NCI-H524 treated with DMSO at 0.1 percent for 48 hours (cell line): ENCODE data around the gene LDB2.
"Not testable (repeated sequence)": the region's sequence is repeated elsewhere in the genome, so short reads cannot be mapped to it uniquely, and the experiment has no call there.

Experiments used
- DNase-seq: peaks from one replicate; lab custom pipeline; 2025; lab: John Stamatoyannopoulos, UW

LDB2 gene

GRCh38 chr4:16897991-16898827, at the start of gene LDB2:
TSS of gene LDB2 (minus strand) at chr4:16898645.
- no peak for DNase-seq

DNA sequence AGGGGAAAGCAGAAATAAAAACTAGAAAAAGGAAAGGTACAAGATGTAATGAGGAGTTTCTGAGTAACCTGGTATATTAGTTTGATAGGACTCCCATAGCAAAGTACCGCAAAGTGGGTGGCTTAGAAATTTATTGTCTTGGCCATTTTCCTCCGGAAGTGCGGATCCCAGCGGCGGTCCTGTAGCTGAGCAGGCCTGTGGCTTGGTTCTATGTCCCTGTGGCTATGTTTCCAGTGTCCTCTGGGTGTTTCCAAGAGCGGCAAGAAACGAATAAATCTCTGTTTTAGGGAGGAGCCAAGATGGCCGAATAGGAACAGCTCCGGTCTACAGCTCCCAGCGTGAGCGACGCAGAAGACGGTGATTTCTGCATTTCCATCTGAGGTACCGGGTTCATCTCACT, 44.0 kb upstream of the LDB2 start:
- DNase-seq: no peak

GRCh38 chr4:16939178-16939577, 40.7 kb upstream of the LDB2 start:
- no peak for DNase-seq

DNA sequence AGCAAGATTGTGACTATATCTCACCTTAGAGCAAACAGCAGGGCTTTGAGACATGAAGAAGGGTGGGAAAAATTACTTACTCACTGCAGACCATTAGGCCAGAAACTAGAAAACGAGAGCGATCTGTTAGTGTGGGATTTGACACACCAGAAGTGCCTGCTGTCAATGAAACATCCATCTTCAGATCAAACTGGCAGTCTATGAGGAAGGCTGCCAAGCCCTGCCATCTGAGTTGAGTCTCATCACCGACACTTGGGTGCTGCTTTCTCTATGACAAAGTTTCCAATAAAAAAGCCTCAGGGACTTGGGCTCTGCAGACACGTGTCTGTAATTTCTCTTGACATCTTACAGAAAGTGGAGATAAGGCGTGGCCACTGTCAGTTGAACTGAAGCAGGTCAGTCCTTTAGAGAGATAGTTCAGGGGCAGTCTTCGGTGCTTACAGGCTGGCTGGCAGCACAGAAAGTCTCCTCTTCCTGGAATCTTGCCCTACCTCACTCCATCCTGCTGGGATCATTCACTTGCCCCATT, 40.1 kb upstream of the LDB2 start:
- no peak for DNase-seq

GRCh38 chr4:16931339-16932305, 33.2 kb upstream of the LDB2 start:
- DNase-seq: no peak

GRCh38 chr4:16926214-16926613, 27.8 kb upstream of the LDB2 start:
- DNase-seq: no peak

DNA sequence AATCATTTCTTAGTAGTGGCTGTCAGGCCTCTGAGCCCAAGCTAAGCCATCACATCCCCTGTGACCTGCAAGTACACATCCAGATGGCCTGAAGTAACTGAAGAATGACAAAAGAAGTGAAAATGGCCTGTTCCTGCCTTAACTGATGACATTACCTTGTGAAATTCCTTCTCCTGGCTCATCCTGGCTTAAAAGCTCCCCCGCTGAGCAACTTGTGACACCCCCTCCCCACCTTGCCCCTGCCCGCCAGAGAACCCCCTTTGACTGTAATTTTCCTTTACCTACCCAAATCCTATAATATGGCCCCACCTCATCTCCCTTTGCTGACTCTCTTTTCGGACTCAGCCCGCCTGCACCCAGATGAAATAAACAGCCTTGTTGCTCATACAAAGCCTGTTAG, 20.3 kb upstream of the LDB2 start:
- not testable (repeated sequence) for DNase-seq

GRCh38 chr4:16916719-16917337, 18.4 kb upstream of the LDB2 start:
- DNase-seq: peak; percentile 16

- DNase-seq: no peak
Measured at GRCh38 chr4:16916031-16916430, 17.6 kb upstream of the LDB2 start.

- no peak for DNase-seq
Measured at GRCh38 chr4:16914208-16914607, 15.8 kb upstream of the LDB2 start.

DNA sequence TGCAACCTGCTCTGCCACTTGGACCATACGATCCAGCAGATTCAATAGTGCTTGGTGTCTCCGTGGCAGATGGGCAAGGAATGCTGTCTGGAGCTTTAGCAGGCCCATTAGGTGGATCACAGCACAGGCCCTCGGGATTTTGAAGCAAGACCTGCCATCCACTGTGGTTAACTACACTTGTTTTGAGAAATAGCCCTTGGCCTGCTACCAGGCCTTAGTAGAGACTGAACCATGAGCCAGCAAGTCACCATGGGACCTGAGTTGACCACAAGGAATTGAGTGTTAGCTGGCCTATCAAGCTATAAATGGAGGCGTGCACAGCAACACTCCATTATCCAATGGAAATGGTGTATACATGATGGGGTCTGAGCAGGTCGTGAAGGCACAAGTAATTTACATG, 14.5 kb upstream of the LDB2 start:
- no peak for DNase-seq

DNA sequence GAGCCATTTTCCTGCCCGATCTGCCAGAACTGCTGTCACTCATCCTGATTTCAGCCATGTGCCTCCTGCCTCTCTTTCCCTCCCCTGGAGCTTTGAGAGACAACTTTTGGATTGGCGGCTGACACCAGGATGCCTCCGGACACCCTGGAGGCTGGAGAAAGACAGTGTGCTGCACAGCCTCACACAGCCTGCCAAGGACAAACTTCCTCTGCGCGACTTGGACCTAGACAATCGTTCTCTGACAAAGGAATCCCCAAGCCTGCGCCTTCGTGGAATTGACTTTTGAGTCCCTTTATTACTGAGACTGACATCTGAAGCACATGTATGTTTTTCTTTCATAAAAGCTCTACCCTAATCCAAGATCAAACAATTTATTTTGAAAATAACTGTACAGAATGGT, 10.8 kb upstream of the LDB2 start:
- DNase-seq: no peak

- no peak for DNase-seq
Measured at GRCh38 chr4:16908377-16909021, 10.1 kb upstream of the LDB2 start.

DNA sequence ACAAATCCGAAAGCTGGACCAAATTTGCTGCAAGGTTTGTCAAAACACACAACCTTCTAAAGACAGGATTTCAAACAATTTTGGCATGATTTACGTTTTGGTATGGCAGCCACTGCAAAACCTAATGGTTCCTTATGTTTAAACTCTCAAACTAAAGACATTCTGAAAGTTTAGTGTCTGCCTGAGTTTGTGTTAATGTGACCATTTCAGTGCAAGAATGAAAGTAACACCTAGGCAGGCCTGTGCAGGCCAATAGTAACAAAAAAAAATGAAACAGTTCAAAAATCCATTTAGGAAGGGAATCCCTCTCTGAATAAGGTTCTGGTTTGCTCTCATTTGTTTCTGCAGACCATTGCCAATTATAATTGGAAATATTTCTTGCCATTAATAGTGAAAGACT, 1.9 kb upstream of the LDB2 start:
- no peak for DNase-seq

DNA sequence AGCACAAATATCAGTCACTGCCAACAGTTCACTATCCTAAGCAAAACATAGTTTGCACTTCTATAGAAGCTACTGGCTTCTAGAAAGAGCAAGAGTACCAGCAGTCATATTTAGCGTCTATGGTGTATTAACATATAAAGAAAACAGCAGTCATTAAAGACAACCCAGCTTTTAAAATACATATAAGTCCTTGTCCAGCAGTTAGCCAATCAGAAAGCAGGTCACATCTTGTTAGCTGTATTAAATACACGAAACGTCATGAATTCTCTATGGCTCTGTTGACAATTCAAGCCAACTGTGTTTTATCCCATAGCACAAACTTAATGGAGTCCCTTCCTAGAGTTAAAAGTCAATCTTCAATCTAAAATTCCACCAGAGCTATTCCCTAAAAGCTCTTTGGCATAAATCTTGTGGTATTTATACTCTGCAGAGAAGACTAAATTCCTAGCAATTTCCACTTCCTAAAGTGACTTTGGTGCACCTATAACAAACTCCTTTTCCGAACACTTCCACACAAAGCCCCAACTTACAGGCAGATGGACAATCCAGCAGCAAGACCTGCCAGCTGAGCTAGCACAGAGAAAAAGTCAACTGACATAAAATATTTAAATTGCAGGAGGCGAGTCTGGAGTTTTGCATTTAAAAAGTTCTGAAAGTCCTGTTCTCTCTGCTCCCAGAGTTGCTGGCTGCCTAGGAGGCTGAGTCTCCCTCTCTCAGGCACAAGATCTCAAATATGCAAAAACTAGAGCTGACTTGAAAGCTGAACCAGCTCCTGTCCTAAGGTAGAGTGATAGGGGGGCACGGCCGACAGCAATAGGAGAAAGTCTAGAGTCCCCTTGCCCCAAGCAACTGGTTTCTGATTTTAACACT, 1.3 kb downstream of the LDB2 start:
- DNase-seq: no peak

- no peak for DNase-seq
Measured at GRCh38 chr4:16894406-16894805, 4.0 kb downstream of the LDB2 start.

- DNase-seq: no peak
Measured at GRCh38 chr4:16893141-16893651, 5.2 kb downstream of the LDB2 start.

- DNase-seq: no peak
Measured at GRCh38 chr4:16890651-16891050, 7.8 kb downstream of the LDB2 start.

GRCh38 chr4:16889945-16890344, 8.5 kb downstream of the LDB2 start:
- DNase-seq: no peak

- DNase-seq: no peak
Measured at GRCh38 chr4:16887887-16888286, 10.6 kb downstream of the LDB2 start.
